C4-2B (cell line): ENCODE measurements around the gene RPS6KA1.

Experiments used
- CTCF ChIP-seq: fragments of 450-650 bp; conservative IDR thresholded peaks from 2 replicates; pipeline ENCODE4 v1.5.1; 2017; ENCODE audit warnings: mild to moderate bottlenecking
- ZFX ChIP-seq: fragments of 450-650 bp; IDR thresholded peaks from 2 replicates; pipeline ENCODE4 v1.6.1; 2017

- TF ChIP-seq CTCF (no peak), ZFX (no peak)
Measured at GRCh38 chr1:26516987-26517765, 12.4 kb upstream of the RPS6KA1 start.
